Measurements from ENCODE around the gene TCFL5. TPM values are rescaled to one million over a fixed set of nuclear protein-coding genes. Genes with fewer than 3 reads are reported as not detected.

Gene TCFL5
- total RNA-seq, 4 donors from 2014 or later: 9.0 to 20.3 (median 12.7) TPM

DNA sequence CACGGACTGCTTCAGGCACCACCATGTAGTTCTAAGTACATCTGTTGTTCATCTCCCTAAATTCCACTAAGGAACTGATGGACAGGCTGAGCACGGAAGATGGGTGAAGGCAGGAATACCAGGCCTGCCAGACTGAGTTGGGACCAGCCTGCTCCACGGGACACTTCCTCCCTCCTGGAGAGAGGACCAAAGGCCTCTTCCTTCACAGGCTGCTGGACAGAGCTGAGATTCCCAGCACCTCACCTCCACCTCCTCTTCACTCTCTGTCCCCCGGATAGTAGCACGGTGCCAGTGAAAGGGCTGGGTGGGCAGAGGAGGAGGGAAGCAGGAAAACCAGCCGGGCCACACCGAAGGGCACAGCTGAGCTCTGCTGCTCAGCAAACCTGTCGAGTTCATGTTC is 22.9 kb upstream of the TCFL5 start:
- no peak for TF ChIP-seq CTCF (IDR thresholded peaks at IDR 0.05)
- TF ChIP-seq EP300 (IDR thresholded peaks at IDR 0.05): no peak
- TF ChIP-seq POLR2AphosphoS5 (IDR thresholded peaks at IDR 0.05): no peak
- no peak for TF ChIP-seq POLR2A (IDR thresholded peaks at IDR 0.05)
- 67% methylated on average over 8 of the region's 8 CpGs for WGBS
- peaks cover 18% of the 10 kb centered on the region for H3K4me1 ChIP-seq
- H3K9me3 ChIP-seq: no peaks in the 10 kb centered on the region
- no peak overlapping the region for H3K27ac ChIP-seq
- peaks cover 55% of the 10 kb centered on the region for H3K36me3 ChIP-seq
- no peak for DNase-seq (ENCODE audit: low spot score in 2 of 2)
- no peaks in the 10 kb centered on the region for H3K27me3 ChIP-seq
- H3K4me3 ChIP-seq: no peak overlapping the region

DNA sequence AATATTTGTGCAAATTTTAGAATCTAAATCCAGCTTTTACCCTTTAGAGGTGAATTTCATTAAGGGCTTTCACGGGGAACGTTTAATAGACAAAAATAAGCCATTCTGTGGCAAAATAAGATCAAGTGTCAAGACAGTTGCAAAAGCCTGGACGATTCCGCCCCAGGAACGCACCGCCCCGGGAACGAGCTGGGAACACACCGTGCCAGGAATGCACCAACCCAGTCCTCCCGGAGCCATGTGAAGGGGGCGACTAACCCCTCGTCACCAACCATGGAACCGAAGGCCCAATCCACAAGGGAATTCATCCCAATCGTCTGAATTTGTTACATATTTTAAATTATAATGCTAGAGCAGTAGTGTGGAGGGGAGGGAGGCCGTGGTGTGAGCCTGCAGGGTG is 20.8 kb upstream of the TCFL5 start:
- Histone ChIP-seq H3K9me3 (no peaks in the 10 kb centered on the region), H3K27me3 (no peaks in the 10 kb centered on the region), H3K4me1 (peaks cover 16% of the 10 kb centered on the region), H3K4me3 (no peak overlapping the region), H3K36me3 (peaks cover 34% of the 10 kb centered on the region), H3K27ac (no peak overlapping the region)
- no peak for TF ChIP-seq EP300 (IDR thresholded peaks at IDR 0.05)
- 91% methylated on average over 15 of the region's 15 CpGs for whole genome bisulfite sequencing
- DNase-seq (ENCODE audit: low spot score in 2 of 2): no peak

DNA sequence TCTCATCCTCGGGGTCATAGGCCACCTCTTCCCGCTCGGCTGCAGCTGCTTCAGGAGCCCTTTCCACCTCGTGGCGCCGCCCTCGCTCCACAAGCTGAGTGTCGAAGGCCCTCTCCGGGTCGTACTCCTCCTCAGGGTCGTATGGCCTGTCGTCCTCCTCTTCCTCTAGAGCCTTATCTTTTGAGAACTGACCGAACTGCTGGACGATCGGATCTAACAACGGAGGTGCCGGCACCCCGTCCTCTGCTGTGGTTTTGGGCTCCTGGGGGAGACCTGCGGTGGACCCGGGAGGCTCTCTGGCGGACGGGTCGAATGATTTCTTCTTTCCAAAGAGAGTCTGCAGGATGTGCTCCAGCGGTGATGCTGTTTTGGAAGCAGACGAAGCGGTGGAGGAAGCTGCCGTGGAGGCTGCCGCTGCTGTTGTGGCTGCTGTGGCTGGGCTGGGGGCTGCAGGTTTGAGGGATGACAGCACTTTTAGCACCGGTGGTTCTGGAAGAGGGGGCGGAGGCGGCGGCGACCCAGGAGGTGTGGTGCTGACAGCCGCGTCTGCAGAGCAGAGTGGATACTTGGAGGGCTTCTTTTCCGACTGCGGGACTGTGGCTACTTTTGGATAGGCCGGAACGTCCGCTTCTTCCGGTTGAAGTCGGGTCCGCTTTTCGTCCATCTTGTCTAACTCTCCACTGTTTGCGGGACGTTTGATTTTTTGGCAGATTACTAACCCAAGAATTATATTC is 20.2 kb upstream of the TCFL5 start:
- no peak overlapping the region for H3K4me3 ChIP-seq
- H3K4me1 ChIP-seq: peaks cover 21% of the 10 kb centered on the region
- no peak overlapping the region for H3K27ac ChIP-seq
- WGBS: 95% methylated on average over 46 of the region's 46 CpGs
- no peaks in the 10 kb centered on the region for H3K9me3 ChIP-seq
- DNase-seq (ENCODE audit: low spot score in 2 of 2): no peak
- TF ChIP-seq CTCF (IDR thresholded peaks at IDR 0.05) (no peak), EP300 (IDR thresholded peaks at IDR 0.05) (no peak), POLR2A (IDR thresholded peaks at IDR 0.05) (no peak), POLR2AphosphoS5 (IDR thresholded peaks at IDR 0.05) (no peak)
- H3K27me3 ChIP-seq: no peaks in the 10 kb centered on the region
- H3K36me3 ChIP-seq: peaks cover 32% of the 10 kb centered on the region

GRCh38 chr20:62880935-62881661 is 19.5 kb upstream of the TCFL5 start:
- H3K36me3 ChIP-seq: peaks cover 27% of the 10 kb centered on the region

GRCh38 chr20:62880147-62880934 is 18.7 kb upstream of the TCFL5 start:
- Histone ChIP-seq H3K27ac (no peak overlapping the region), H3K9me3 (no peaks in the 10 kb centered on the region), H3K36me3 (peaks cover 25% of the 10 kb centered on the region), H3K4me1 (peaks cover 25% of the 10 kb centered on the region), H3K4me3 (no peak overlapping the region), H3K27me3 (no peaks in the 10 kb centered on the region)
- DNase-seq (ENCODE audit: low spot score in 2 of 2): no peak
- no peak for TF ChIP-seq POLR2AphosphoS5 (IDR thresholded peaks at IDR 0.05)
- 94% methylated on average over 22 of the region's 37 CpGs for WGBS

More at GRCh38 chr20:62880935-62881661, 19.5 kb upstream of the TCFL5 start:
- no peaks in the 10 kb centered on the region for H3K27me3 ChIP-seq
- H3K4me1 ChIP-seq: peaks cover 25% of the 10 kb centered on the region
- DNase-seq (ENCODE audit: low spot score in 2 of 2): no peak
- H3K4me3 ChIP-seq: no peak overlapping the region
- no peaks in the 10 kb centered on the region for H3K9me3 ChIP-seq
- 93% methylated on average over 20 of the region's 45 CpGs for WGBS
- no peak overlapping the region for H3K27ac ChIP-seq
- TF ChIP-seq POLR2A (IDR thresholded peaks at IDR 0.05) (no peak), CTCF (IDR thresholded peaks at IDR 0.05) (no peak), EP300 (IDR thresholded peaks at IDR 0.05) (no peak), POLR2AphosphoS5 (IDR thresholded peaks at IDR 0.05) (no peak)
